Activated T-helper 9 cell treated with anti-CD3 and anti-CD28 coated beads, Interleukin-2, amount 50 U/mL, for 16 hours (primary cell): ENCODE results near the gene MGLL.

Source experiments
- DNase-seq: peaks from one replicate; pipeline ENCODE4 v3.0.0-alpha.2; 2020; ENCODE audit warnings: low read depth

MGLL gene

DNA sequence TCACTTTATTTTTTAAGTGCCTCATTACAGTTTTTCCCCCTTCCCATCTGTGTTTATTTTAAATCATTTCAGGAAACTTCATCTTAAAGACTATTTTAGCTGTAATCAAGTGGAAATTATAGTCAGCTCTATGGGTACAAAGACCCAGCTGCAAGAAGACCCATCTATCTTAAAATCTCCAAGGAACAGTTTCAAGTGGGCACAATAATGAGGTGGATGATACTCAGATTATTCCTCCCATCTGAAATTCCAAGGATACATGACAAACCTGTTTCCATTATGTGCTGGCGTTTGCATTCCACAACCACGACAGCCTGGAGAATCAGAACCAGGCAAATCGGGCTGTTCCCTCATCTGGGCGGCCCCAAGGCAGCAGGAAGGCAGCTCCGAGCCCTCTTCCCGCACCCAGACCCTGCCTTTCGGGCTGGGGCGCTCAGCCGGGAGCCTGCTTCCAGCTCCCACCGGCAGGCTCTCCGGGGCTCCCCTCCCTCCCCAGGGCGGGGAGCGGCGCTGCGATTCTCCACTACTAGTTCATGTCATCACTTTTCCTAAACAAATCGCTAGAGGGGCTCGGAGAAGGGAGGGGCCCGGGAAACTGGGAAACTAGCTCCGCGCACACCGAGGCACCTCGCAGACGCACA lies at the start of gene MGLL:
Gene MGLL (minus strand): TSS at position 475 of the 641 bp plus-strand sequence. CDS start 197 bp downstream, at position 278.
- no peak for DNase-seq

DNA sequence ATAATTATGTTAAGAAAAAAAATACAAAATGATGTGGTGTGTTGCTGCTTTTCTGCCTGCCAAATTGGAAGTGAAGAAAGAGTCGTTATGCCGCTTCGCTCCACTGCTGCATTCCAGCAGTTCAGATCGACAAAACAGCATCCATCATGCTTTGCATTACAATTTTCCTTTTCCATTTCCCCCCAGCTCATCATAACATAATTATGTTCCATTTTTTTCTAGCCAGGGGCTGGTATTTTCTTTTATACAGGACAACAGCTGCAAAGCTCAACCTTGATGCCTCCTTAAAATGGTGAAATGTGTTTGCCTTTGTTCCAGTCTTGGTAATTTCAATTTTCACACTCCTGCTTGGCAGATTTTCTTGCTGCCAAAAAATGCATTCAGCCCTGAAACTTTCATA lies 47.8 kb upstream of the MGLL start:
- DNase-seq = no peak

GRCh38 chr3:127867986-127868385 lies 45.7 kb upstream of the MGLL start:
- DNase-seq = no peak

DNA sequence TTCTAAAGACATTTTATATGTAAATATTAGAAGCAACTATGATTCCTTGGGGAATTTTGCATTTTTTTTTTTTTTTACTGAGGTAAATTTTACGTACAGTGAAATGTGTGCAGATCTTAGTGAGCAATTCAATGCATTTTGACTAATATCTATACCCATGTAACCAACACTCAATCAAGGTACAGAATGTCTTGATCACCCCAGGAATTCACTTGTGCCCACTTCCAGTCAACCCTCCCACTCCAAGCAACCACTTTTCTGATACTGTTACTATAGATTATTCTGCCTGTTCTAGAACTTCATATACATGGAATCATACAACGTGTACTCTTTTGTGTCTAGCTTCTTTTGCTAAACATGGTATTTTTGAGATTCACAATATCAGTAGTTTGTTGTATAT lies 45.1 kb upstream of the MGLL start:
- no peak for DNase-seq

- no peak for DNase-seq
These were observed 43.6 kb upstream of the MGLL start for GRCh38 chr3:127865941-127866340.

DNA sequence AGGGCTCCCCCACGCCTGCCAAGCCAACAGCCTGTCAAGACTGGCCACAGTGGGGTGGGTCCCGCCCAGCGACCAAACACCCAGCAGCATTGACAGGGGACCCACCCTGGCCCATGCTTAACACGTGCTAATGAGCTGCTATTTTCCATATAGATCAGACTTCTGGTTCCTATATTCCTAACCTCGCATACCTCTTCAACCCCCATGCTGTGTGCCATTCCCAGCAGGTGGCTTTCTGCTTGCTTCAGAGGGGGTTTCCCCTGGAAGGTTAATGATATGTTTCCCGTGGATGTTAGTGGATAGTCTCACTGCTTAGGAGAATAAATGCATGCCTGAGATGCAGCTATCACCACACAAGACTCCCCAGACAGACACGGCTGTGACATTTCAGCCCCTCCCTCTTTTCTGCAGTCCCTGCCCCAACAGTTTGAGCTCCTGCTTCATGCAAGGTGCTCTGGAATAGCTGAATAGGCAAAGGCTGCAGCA lies 37.9 kb upstream of the MGLL start:
- no peak for DNase-seq

DNA sequence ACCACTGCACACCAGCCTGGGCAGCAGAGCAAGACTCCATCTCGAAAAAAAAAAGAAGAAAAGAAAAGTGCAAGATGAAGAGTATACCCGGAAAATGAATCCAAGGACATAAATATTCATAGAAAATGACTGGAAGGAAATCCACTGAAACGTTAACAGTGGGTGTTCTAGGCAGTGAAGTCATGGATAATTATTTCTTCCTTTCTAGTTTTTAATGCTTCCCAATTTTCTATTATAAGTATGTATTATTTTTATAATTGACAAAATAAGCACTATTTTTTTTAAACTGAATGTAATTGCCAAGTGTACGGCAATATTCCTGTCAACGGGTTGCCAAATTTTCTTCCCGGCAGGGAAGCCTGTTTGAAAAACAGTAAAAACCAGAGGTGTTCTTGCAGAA lies 37.4 kb upstream of the MGLL start:
- no peak for DNase-seq

DNA sequence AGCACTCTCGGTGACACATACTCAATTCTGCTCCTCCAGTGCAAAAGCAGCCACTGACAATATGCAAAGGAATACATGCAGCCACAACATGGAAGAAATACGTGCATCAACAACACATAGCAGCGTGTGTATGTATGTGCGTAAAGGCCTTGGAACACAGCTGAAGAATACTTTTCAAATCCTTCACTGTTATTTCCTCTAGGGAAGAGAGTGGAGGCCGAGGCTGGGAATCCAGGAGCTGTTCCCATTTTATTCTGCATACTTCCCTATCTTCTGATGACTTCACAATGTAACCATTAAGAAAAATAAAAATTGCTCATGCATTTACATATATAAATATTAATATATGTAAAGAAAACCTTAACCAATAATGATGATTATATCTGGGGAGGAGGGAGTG lies 36.6 kb upstream of the MGLL start:
- DNase-seq = no peak

GRCh38 chr3:127858521-127858920 lies 36.2 kb upstream of the MGLL start:
- DNase-seq = no peak

GRCh38 chr3:127857333-127857732 lies 35.0 kb upstream of the MGLL start:
- DNase-seq = no peak

GRCh38 chr3:127856801-127857200 lies 34.5 kb upstream of the MGLL start:
- DNase-seq = no peak

DNA sequence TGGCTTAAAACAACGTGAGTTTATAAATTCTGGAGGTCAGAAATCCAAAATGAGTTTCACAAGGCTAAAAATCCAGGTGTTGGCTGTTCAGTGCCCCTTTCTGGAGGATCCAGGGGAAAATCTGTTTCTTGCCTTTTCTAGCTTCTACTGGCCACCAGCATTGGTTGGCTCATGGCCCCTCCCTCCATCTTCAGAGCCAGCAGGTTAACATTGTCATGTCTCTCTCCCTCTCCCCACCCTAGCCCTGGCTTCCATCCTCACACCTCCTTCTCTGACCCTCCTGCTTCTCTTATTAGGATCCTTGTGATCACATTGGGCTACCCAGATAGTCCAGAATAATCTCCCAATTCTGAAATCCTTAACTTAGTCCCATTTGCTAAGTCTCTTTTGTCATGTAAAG lies 32.9 kb upstream of the MGLL start:
- no peak for DNase-seq

DNA sequence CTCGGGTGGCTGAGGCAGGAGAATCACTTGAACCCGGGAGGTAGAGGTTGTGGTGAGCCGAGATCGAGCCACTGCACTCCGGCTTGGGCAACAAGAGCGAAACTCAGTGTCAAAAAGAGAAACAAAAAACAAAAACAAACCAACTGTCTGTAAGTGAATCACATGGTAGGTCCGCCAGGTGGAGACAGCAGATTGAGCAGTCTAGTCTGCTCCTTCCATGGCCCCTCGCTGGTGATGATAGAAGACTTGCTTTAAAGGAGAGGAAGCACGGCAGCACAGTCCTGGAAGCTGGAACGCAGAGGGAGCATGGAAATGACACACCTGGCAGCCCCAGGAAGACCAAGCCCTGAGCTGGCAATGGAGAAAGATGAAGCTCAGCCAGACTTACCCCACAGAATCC lies 31.4 kb upstream of the MGLL start:
- DNase-seq = no peak

- no peak for DNase-seq
These were observed 29.6 kb upstream of the MGLL start for GRCh38 chr3:127851899-127852298.

DNA sequence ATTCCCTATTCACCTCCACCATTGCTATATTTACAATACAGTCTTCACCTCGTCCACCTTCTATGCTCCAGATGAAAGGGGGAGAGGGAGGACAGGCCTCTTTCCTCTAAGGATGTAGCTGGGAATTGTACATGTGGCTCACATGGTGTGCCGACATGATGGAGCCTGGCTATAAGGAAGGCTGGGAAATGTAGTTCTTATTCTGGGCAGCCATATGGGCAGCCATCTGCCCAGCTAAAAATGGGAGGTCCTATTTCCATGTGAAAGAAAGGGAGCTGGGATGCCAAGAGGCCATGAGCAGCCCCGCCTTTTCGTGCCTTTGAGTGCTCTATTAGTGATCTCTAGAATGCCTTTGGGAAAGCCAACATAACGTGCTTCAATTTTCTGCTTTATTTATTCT lies 27.1 kb upstream of the MGLL start:
- no peak for DNase-seq

GRCh38 chr3:127848131-127849129 lies 26.1 kb upstream of the MGLL start:
- no peak for DNase-seq

GRCh38 chr3:127847236-127847720 lies 25.0 kb upstream of the MGLL start:
- no peak for DNase-seq

DNA sequence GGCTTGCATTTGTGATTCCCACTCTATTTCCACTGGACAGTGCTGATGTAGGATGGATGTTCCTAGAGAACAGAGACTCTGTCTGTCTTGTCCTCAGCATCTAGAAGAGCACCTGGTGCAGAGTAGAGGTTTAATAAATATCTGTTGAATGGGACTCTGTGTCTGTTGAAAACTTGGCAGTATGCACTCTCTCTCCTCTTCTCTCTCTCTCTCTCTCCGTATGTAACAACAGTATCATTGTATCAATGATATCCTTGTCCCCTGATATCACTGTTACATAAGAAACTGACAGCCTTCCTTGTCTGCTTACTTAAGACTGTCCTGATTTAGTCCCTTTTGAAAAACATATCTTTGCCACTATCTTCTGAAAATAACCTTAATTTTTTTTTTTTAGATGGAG lies 24.3 kb upstream of the MGLL start:
- no peak for DNase-seq

- no peak for DNase-seq
These were observed 22.1 kb upstream of the MGLL start for GRCh38 chr3:127844326-127844942.

- no peak for DNase-seq
These were observed 18.4 kb upstream of the MGLL start for GRCh38 chr3:127840671-127841070.

DNA sequence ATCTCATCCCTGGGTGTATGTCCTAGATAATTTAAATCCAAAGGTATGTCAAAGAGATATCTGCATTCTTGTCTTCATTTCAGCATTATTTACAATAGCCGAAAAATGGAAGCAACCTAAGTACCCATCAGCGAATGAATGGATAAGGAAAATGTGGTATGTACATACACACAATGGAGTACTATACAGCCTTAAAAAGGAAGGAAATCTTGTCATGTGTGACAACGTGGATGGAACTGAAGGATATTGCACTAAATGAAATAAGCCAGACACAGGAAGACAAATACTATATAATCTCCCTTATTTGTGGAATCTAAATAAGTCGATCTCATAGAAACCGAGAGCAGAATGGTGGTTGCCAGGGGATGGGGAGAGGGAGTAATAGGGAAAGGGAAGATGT lies 16.8 kb upstream of the MGLL start:
- DNase-seq = no peak

- DNase-seq = no peak
These were observed 13.9 kb upstream of the MGLL start for GRCh38 chr3:127835993-127836882.
